SH-SY5Y (cell line): Measurements from ENCODE around the gene CHIA.

Source experiments
- GATA2 ChIP-seq: IDR thresholded peaks from 2 replicates; pipeline ENCODE4 v1.6.1; 2011; ENCODE audit warnings: mild to moderate bottlenecking, low read depth, low read length
- GATA3 ChIP-seq: IDR thresholded peaks from 2 replicates; pipeline ENCODE4 v1.6.1; 2011; ENCODE audit warnings: low read depth, mild to moderate bottlenecking, low read length, moderate library complexity

- TF ChIP-seq GATA3 (no peak), GATA2 (no peak)
Measured at GRCh38 chr1:111323231-111323630, 32.6 kb downstream of the CHIA start.
